PC-3 (cell line): ENCODE results near the gene LILRB4. TPM values are rescaled to one million over a fixed set of nuclear protein-coding genes. Genes with fewer than 3 reads are reported as not detected.
"Not testable (repeated sequence)": the region's sequence is repeated elsewhere in the genome, so short reads cannot be mapped to it uniquely, and the experiment has no call there.

Experiments used
- ATAC-seq: fragments of 200-7000 bp; cut with Tn5 transposase; 2 replicates; pipeline ENCODE4 v1.9.1; 2020; ENCODE audit warnings: mild to moderate bottlenecking, moderate library complexity
- BruUV-seq: library from RNA; stranded (reverse); fragments of 400-500 nt; replicated peaks from 2 replicates; lab custom pipeline; 2021; lab: Mats Ljungman, UMichigan
- CTCF ChIA-PET: fragments of 300-600 bp; sonication (Branson Sonifier 250); formaldehyde crosslinking; loops from one replicate; lab custom pipeline; 2022; ENCODE audit warnings: antibody characterized with exemption; lab: Charles Lee
- POLR2A ChIA-PET: fragments of 300-600 bp; sonication (Branson Sonifier 250); formaldehyde crosslinking; loops from one replicate; lab custom pipeline; 2022; ENCODE audit warnings: antibody characterized with exemption; ENCODE audit not compliant: unreplicated experiment; lab: Charles Lee
- DNase-seq: peaks from one replicate; pipeline ENCODE4 v3.0.0-alpha.2; 2015
- H2AFZ ChIP-seq: fragments of 300-600 bp; sonication (generic); 2 replicates; pipeline ENCODE4 v1.6.0; 2016; ENCODE audit warnings: antibody characterized with exemption, low read length
- H3F3A ChIP-seq: fragments of 300-600 bp; sonication (generic); one replicate; pipeline ENCODE4 v1.6.0; 2017; ENCODE audit warnings: antibody characterized with exemption, low read length, control low read depth, mild to moderate bottlenecking; ENCODE audit not compliant: unreplicated experiment
- H3K27ac ChIP-seq: fragments of 300-600 bp; sonication (generic); 2 replicates; pipeline ENCODE4 v1.5.1; 2016; ENCODE audit warnings: mild to moderate bottlenecking, low read length
- H3K27me3 ChIP-seq: fragments of 300-600 bp; sonication (generic); 2 replicates; pipeline ENCODE4 v1.6.1; 2016; ENCODE audit warnings: low read length, mixed read lengths
- H3K36me3 ChIP-seq: fragments of 300-600 bp; sonication (generic); 2 replicates; pipeline ENCODE4 v1.6.1; 2016; ENCODE audit warnings: low read depth, mixed run types, low read length, mixed read lengths
- H3K4me1 ChIP-seq: fragments of 300-600 bp; sonication (generic); 2 replicates; pipeline ENCODE4 v1.5.1; 2016; ENCODE audit warnings: low read length; ENCODE audit not compliant: insufficient read depth
- H3K4me2 ChIP-seq: fragments of 300-600 bp; sonication (generic); 2 replicates; pipeline ENCODE4 v1.6.0; 2016; ENCODE audit warnings: low read length
- H3K4me3 ChIP-seq: fragments of 300-600 bp; sonication (generic); 2 replicates; pipeline ENCODE4 v1.5.1; 2016; ENCODE audit warnings: mild to moderate bottlenecking, low read length, mixed read lengths
- H3K79me2 ChIP-seq: fragments of 300-600 bp; sonication (generic); 2 replicates; pipeline ENCODE4 v1.6.1; 2017; ENCODE audit warnings: low read length, mixed read lengths
- H3K9ac ChIP-seq: fragments of 300-600 bp; sonication (generic); 2 replicates; pipeline ENCODE4 v1.6.0; 2016; ENCODE audit warnings: mild to moderate bottlenecking, low read length
- H3K9me2 ChIP-seq: fragments of 300-600 bp; sonication (generic); replicated peaks from 2 replicates; pipeline ENCODE4 v1.6.1; 2016; ENCODE audit warnings: mixed run types, low read length, mixed read lengths
- H3K9me3 ChIP-seq: fragments of 300-600 bp; sonication (generic); 2 replicates; pipeline ENCODE4 v1.6.1; 2016; ENCODE audit warnings: low read length, mixed read lengths
- H4K20me1 ChIP-seq: fragments of 300-600 bp; sonication (generic); 2 replicates; pipeline ENCODE4 v1.6.1; 2016; ENCODE audit warnings: low read length, mixed read lengths
- EZH2 ChIP-seq: fragments of 300-600 bp; sonication (generic); IDR thresholded peaks from one replicate; pipeline ENCODE4 v1.6.1; 2017; ENCODE audit warnings: antibody characterized with exemption, mild to moderate bottlenecking, low read length; ENCODE audit not compliant: unreplicated experiment
- EZH2phosphoT487 ChIP-seq: fragments of 300-600 bp; sonication (generic); IDR thresholded peaks from 2 replicates; pipeline ENCODE4 v1.6.1; 2018; ENCODE audit warnings: mild to moderate bottlenecking, antibody characterized with exemption, low read length, borderline replicate concordance
- intact Hi-C: fragments of 100-400 bp; cut with micrococcal nuclease; formaldehyde crosslinking; loops from 2 replicates; pipeline ENCODE4 v1.9.0; 2023
- total RNA-seq: library from RNA; depleted of rRNA; stranded (reverse); fragments of >200 nt; gene quantifications from 2 replicates; pipeline ENCODE4 v1.2.3, GENCODE V29; 2014
- TF ChIP-seq, protein P1 (sequence below): fragments of 300-600 bp; sonication (generic); conservative IDR thresholded peaks from 2 replicates; pipeline ENCODE4 v1.5.1; 2017; ENCODE audit warnings: antibody characterized with exemption, low read depth, mild to moderate bottlenecking, low read length

The LILRB4 gene
- total RNA-seq, 1 experiment from 2014 or later = not detected

- intact Hi-C loops = no loop called here
- no peak for DNase-seq
- ATAC-seq = no peak
These were observed 10.4 kb downstream of the LILRB4 start for GRCh38 chr19:54673222-54673621.

GRCh38 chr19:54674021-54674617 lies 11.3 kb downstream of the LILRB4 start:
- Histone ChIP-seq H3K27me3 (peaks cover 46% of the 10 kb centered on the region), H3K27ac (no peak overlapping the region), H2AFZ (no peak overlapping the region), H3F3A (no peaks in the 10 kb centered on the region), H3K4me1 (no peaks in the 10 kb centered on the region), H3K9me3 (no peaks in the 10 kb centered on the region), H3K79me2 (no peaks in the 10 kb centered on the region), H3K4me2 (no peak overlapping the region), H3K9ac (no peak overlapping the region), H4K20me1 (no peaks in the 10 kb centered on the region), H3K9me2 (no peaks in the 10 kb centered on the region), H3K36me3 (no peaks in the 10 kb centered on the region), H3K4me3 (no peak overlapping the region)
- intact Hi-C loops = no loop called here
- TF ChIP-seq, protein P1, sequence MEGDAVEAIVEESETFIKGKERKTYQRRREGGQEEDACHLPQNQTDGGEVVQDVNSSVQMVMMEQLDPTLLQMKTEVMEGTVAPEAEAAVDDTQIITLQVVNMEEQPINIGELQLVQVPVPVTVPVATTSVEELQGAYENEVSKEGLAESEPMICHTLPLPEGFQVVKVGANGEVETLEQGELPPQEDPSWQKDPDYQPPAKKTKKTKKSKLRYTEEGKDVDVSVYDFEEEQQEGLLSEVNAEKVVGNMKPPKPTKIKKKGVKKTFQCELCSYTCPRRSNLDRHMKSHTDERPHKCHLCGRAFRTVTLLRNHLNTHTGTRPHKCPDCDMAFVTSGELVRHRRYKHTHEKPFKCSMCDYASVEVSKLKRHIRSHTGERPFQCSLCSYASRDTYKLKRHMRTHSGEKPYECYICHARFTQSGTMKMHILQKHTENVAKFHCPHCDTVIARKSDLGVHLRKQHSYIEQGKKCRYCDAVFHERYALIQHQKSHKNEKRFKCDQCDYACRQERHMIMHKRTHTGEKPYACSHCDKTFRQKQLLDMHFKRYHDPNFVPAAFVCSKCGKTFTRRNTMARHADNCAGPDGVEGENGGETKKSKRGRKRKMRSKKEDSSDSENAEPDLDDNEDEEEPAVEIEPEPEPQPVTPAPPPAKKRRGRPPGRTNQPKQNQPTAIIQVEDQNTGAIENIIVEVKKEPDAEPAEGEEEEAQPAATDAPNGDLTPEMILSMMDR = peak; percentile 93
- TF ChIP-seq EZH2phosphoT487 = no peak
- ATAC-seq (no peak), DNase-seq (peak; percentile 75)
- BruUV-seq = no TSS peak
- ChIA-PET POLR2A (no interaction called here), CTCF (interaction anchor here (0.8 kb wide), 2 partner anchors 9 to 196 kb away, joined by 3 read pairs; no protein-coding TSS in a partner anchor)

More at GRCh38 chr19:54673222-54673621, 10.4 kb downstream of the LILRB4 start:
- Histone ChIP-seq H3K27ac (no peak overlapping the region), H3K9ac (no peak overlapping the region), H3K9me2 (no peaks in the 10 kb centered on the region), H2AFZ (no peak overlapping the region), H3K9me3 (no peaks in the 10 kb centered on the region), H4K20me1 (no peaks in the 10 kb centered on the region), H3K36me3 (no peaks in the 10 kb centered on the region), H3K4me3 (no peak overlapping the region), H3F3A (no peaks in the 10 kb centered on the region), H3K79me2 (no peaks in the 10 kb centered on the region), H3K4me1 (no peaks in the 10 kb centered on the region), H3K4me2 (no peak overlapping the region), H3K27me3 (peaks cover 48% of the 10 kb centered on the region)
- CTCF ChIA-PET = interaction anchor here (0.6 to 0.7 kb wide), 4 partner anchors 10 to 794 kb away, joined by 4 to 7 read pairs (median 6); partner anchors contain the start of gene LILRB4
- BruUV-seq = no TSS peak
- TF ChIP-seq EZH2phosphoT487 (no peak), EZH2 (no peak)
- TF ChIP-seq, protein P1 = no peak
- POLR2A ChIA-PET = no interaction called here

DNA sequence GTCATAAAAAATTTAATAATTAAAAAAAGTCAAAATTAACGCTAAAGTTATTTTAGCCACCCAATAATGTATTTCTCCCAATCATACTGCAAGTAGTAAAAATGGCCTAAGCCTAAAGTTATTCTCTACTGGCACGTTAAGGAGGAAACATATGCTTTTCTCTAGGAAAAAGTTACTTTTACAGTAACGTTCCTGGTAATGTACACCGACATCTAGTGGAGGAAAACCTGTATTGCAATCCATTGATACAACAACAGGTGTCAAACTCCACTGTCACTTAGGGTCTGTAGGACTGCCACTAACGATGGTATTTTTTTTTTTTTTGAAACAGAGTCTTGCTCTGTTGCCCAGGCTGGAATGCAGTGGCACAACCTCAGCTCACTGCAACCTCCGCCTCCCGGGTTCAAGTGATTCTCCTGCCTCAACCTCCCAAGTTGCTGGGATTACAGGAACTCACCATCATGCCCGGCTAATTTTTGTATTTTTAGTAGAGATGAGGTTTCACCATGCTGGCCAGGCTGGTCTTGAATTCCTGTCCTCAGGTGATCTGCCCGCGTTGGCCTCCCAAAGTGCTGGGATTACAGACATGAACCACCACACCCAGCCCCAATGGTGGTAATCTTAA lies 13.5 kb downstream of the LILRB4 start:
- H3K9me2 ChIP-seq, H3K9me3 ChIP-seq, H3F3A ChIP-seq, H3K9ac ChIP-seq, H3K27ac ChIP-seq, H3K4me1 ChIP-seq, ATAC-seq, CTCF ChIA-PET, H4K20me1 ChIP-seq, H2AFZ ChIP-seq, H3K4me2 ChIP-seq, POLR2A ChIA-PET, BruUV-seq, H3K79me2 ChIP-seq, H3K36me3 ChIP-seq, H3K4me3 ChIP-seq: not testable (repeated sequence)
- intact Hi-C loops = loop anchor here (1.0 kb wide), 1 partner anchor 195 kb away; no protein-coding TSS in a partner anchor
- peak; percentile 79 for DNase-seq
- peaks cover 32% of the 10 kb centered on the region for H3K27me3 ChIP-seq
- TF ChIP-seq, protein P1 = peak; percentile 84
